ENCODE measurements around the gene MYO15B. TPM values are rescaled to one million over a fixed set of nuclear protein-coding genes. Genes with fewer than 3 reads are reported as not detected.

The MYO15B gene
- total RNA-seq, 1 donor from 2014 or later = 48.2 TPM

- Mint-ChIP-seq H3K36me3 (no peaks in the 10 kb centered on the region), H3K4me1 (ENCODE audit: unreplicated experiment) (peaks cover 9% of the 10 kb centered on the region), H3K27ac (no peak overlapping the region), H3K4me3 (no peak overlapping the region), H3K9me3 (no peaks in the 10 kb centered on the region), H3K27me3 (no peaks in the 10 kb centered on the region)
- no peak for DNase-seq (ENCODE audit: extremely low spot score, unreplicated experiment)
- TF ChIP-seq CTCF (conservative IDR thresholded peaks at IDR 0.05) = peak; percentile 78
Measured at GRCh38 chr17:75625813-75626486, 38.4 kb downstream of the MYO15B start.

GRCh38 chr17:75626496-75627038 is 39.0 kb downstream of the MYO15B start:
- no peaks in the 10 kb centered on the region for H3K36me3 Mint-ChIP-seq
- no peaks in the 10 kb centered on the region for H3K9me3 Mint-ChIP-seq
- no peak overlapping the region for H3K4me3 Mint-ChIP-seq
- TF ChIP-seq CTCF (conservative IDR thresholded peaks at IDR 0.05) = no peak
- DNase-seq (ENCODE audit: extremely low spot score, unreplicated experiment) = no peak
- no peaks in the 10 kb centered on the region for H3K27me3 Mint-ChIP-seq
- peaks cover 9% of the 10 kb centered on the region for H3K4me1 Mint-ChIP-seq (ENCODE audit: unreplicated experiment)
- H3K27ac Mint-ChIP-seq = no peak overlapping the region

- no peak for DNase-seq (ENCODE audit: extremely low spot score, unreplicated experiment)
- no peaks in the 10 kb centered on the region for H3K27me3 Mint-ChIP-seq
- no peak for TF ChIP-seq CTCF (conservative IDR thresholded peaks at IDR 0.05)
Measured at GRCh38 chr17:75627094-75627493, 39.5 kb downstream of the MYO15B start.

GRCh38 chr17:75628425-75628824 is 40.8 kb downstream of the MYO15B start:
- H3K36me3 Mint-ChIP-seq = no peaks in the 10 kb centered on the region
- TF ChIP-seq CTCF (conservative IDR thresholded peaks at IDR 0.05) = no peak
- no peaks in the 10 kb centered on the region for H3K27me3 Mint-ChIP-seq
- H3K27ac Mint-ChIP-seq = no peak overlapping the region
- no peak for DNase-seq (ENCODE audit: extremely low spot score, unreplicated experiment)
- H3K4me3 Mint-ChIP-seq = no peak overlapping the region
- H3K9me3 Mint-ChIP-seq = no peaks in the 10 kb centered on the region
- H3K4me1 Mint-ChIP-seq (ENCODE audit: unreplicated experiment) = no peaks in the 10 kb centered on the region

More at GRCh38 chr17:75627094-75627493, 39.5 kb downstream of the MYO15B start:
- H3K4me1 Mint-ChIP-seq (ENCODE audit: unreplicated experiment) = peaks cover 6% of the 10 kb centered on the region
- H3K36me3 Mint-ChIP-seq = no peaks in the 10 kb centered on the region
- H3K4me3 Mint-ChIP-seq = no peak overlapping the region
- no peaks in the 10 kb centered on the region for H3K9me3 Mint-ChIP-seq
- no peak overlapping the region for H3K27ac Mint-ChIP-seq

GRCh38 chr17:75629157-75629556 is 41.6 kb downstream of the MYO15B start:
- Mint-ChIP-seq H3K36me3 (no peaks in the 10 kb centered on the region), H3K4me1 (ENCODE audit: unreplicated experiment) (peaks cover 5% of the 10 kb centered on the region), H3K27me3 (no peaks in the 10 kb centered on the region), H3K9me3 (no peaks in the 10 kb centered on the region), H3K4me3 (no peak overlapping the region), H3K27ac (no peak overlapping the region)
- no peak for DNase-seq (ENCODE audit: extremely low spot score, unreplicated experiment)
- no peak for TF ChIP-seq CTCF (conservative IDR thresholded peaks at IDR 0.05)

Data from type B pancreatic cell (in vitro differentiated cells).